Activated CD4-positive, alpha-beta T cell treated with anti-CD3 and anti-CD28 coated beads for 48 hours (primary cell): ENCODE results near the gene ENO3.

ENCODE experiments used
- DNase-seq: peaks from one replicate; pipeline ENCODE4 v3.0.0-alpha.2; 2020

Gene ENO3

GRCh38 chr17:4978726-4979125, 27.8 kb downstream of the ENO3 start:
- no peak for DNase-seq

GRCh38 chr17:4980644-4981216, 29.8 kb downstream of the ENO3 start:
- peak; percentile 51 for DNase-seq

GRCh38 chr17:4982305-4982704, 31.4 kb downstream of the ENO3 start:
- no peak for DNase-seq

GRCh38 chr17:4986403-4986802, 35.5 kb downstream of the ENO3 start:
- DNase-seq: no peak

GRCh38 chr17:4986951-4987766, 36.2 kb downstream of the ENO3 start, which contains the start of gene CAMTA2:
CAMTA2 (minus strand) TSS chr17:4987675; CDS start chr17:4986222, 1,453 bp downstream.
- peak; percentile 91 for DNase-seq

- DNase-seq: no peak
These were observed 37.0 kb downstream of the ENO3 start for GRCh38 chr17:4987767-4988567.

GRCh38 chr17:4994081-4994595, 43.2 kb downstream of the ENO3 start:
- DNase-seq: no peak

- DNase-seq: peak; percentile 94
These were observed 46.5 kb downstream of the ENO3 start, which contains the start of the genes INCA1 and KIF1C for GRCh38 chr17:4997302-4998026. INCA1 (minus strand) TSS chr17:4997522; CDS start chr17:4994437, 3,085 bp downstream. KIF1C (plus strand) TSS chr17:4997950; CDS start chr17:5000247, 2,297 bp downstream.

- no peak for DNase-seq
These were observed 47.3 kb downstream of the ENO3 start for GRCh38 chr17:4998027-4998731.

GRCh38 chr17:4998732-4999429, 48.0 kb downstream of the ENO3 start:
- DNase-seq: peak; percentile 10

- DNase-seq: no peak
These were observed 48.6 kb downstream of the ENO3 start for GRCh38 chr17:4999430-5000093.

- no peak for DNase-seq
These were observed 49.3 kb downstream of the ENO3 start for GRCh38 chr17:5000237-5000639.

GRCh38 chr17:5002121-5002788, 51.3 kb downstream of the ENO3 start:
- no peak for DNase-seq

- no peak for DNase-seq
These were observed 52.4 kb downstream of the ENO3 start for GRCh38 chr17:5003214-5003867.
